Hepatocyte (in vitro differentiated cells): ENCODE measurements around the gene UBE2A. TPM values are rescaled to one million over a fixed set of nuclear protein-coding genes. Genes with fewer than 3 reads are reported as not detected.

ENCODE experiments used
- DNase-seq: peaks from one replicate; pipeline ENCODE4 v3.0.0-alpha.2; 2016; ENCODE audit warnings: low spot score
- H2AFZ ChIP-seq: fragments of 200-600 bp; sonication (generic); 2 replicates; pipeline ENCODE4 v1.6.0; 2016; ENCODE audit warnings: antibody characterized with exemption, mild to moderate bottlenecking
- H3K27ac ChIP-seq: fragments of 200-600 bp; sonication (generic); 2 replicates; pipeline ENCODE4 v1.5.1; 2016; ENCODE audit warnings: mild to moderate bottlenecking
- H3K27me3 ChIP-seq: fragments of 200-600 bp; sonication (generic); 2 replicates; pipeline ENCODE4 v1.6.1; 2016
- H3K36me3 ChIP-seq: fragments of 200-600 bp; sonication (generic); replicated peaks from 2 replicates; pipeline ENCODE4 v1.5.1; 2016; ENCODE audit warnings: low read depth; ENCODE audit not compliant: insufficient read depth
- H3K4me1 ChIP-seq: fragments of 200-600 bp; sonication (generic); 2 replicates; pipeline ENCODE4 v1.5.1; 2016; ENCODE audit warnings: mild to moderate bottlenecking, moderate library complexity; ENCODE audit not compliant: insufficient read depth
- H3K4me2 ChIP-seq: fragments of 200-600 bp; sonication (generic); 2 replicates; pipeline ENCODE4 v1.6.0; 2016
- H3K4me3 ChIP-seq: fragments of 200-600 bp; sonication (generic); 2 replicates; pipeline ENCODE4 v1.5.1; 2016; ENCODE audit warnings: mild to moderate bottlenecking
- H3K79me2 ChIP-seq: fragments of 200-600 bp; sonication (generic); 2 replicates; pipeline ENCODE4 v1.6.0; 2017; ENCODE audit warnings: mild to moderate bottlenecking
- H3K9me2 ChIP-seq: fragments of 200-600 bp; sonication (generic); replicated peaks from 2 replicates; pipeline ENCODE4 v1.6.0; 2017; ENCODE audit warnings: mild to moderate bottlenecking; ENCODE audit not compliant: insufficient read depth
- H3K9me3 ChIP-seq: fragments of 200-600 bp; sonication (generic); 2 replicates; pipeline ENCODE4 v1.5.1; 2016; ENCODE audit warnings: low read depth, mild to moderate bottlenecking
- H4K20me1 ChIP-seq: fragments of 200-600 bp; sonication (generic); 2 replicates; pipeline ENCODE4 v1.6.0; 2016; ENCODE audit warnings: mild to moderate bottlenecking; ENCODE audit not compliant: insufficient read depth, poor library complexity, severe bottlenecking
- EZH2 ChIP-seq: fragments of 200-600 bp; sonication (generic); IDR thresholded peaks from 2 replicates; pipeline ENCODE4 v1.6.1; 2016; ENCODE audit warnings: antibody characterized with exemption, mild to moderate bottlenecking, borderline replicate concordance
- EZH2phosphoT487 ChIP-seq: fragments of 200-600 bp; sonication (generic); IDR thresholded peaks from one replicate; pipeline ENCODE4 v1.6.1; 2018; ENCODE audit warnings: antibody characterized with exemption, mild to moderate bottlenecking, low read depth, moderate library complexity; ENCODE audit not compliant: unreplicated experiment, severe bottlenecking
- WGBS: methylation state at CpG from one replicate; pipeline ENCODE4 v1.1.6; 2016; ENCODE audit warnings: low lambda C conversion rate; ENCODE audit errors: missing lambda C conversion rate; 5-methylcytosine and 5-hydroxymethylcytosine counted together
- polyA plus RNA-seq: library from polyadenylated mRNA; unstranded; fragments of >200 nt; fragmentation: Nextera tagmentation; extraction: Ambion mirVana; gene quantifications from 2 replicates; pipeline ENCODE4 v1.2.1, GENCODE V29; 2016
- total RNA-seq: library from RNA; depleted of rRNA; stranded (reverse); fragments of >200 nt; gene quantifications from 2 replicates; pipeline ENCODE4 v1.2.3, GENCODE V29; 2014
- TF ChIP-seq, protein P1 (sequence below): fragments of 200-600 bp; sonication (generic); IDR thresholded peaks from 2 replicates; pipeline ENCODE4 v1.5.1; 2016; ENCODE audit warnings: antibody characterized with exemption, mild to moderate bottlenecking; ENCODE audit not compliant: poor library complexity

UBE2A gene
- total and polyA plus RNA-seq, 2 experiments from 2014 or later = 54.5 to 72.6 TPM

DNA sequence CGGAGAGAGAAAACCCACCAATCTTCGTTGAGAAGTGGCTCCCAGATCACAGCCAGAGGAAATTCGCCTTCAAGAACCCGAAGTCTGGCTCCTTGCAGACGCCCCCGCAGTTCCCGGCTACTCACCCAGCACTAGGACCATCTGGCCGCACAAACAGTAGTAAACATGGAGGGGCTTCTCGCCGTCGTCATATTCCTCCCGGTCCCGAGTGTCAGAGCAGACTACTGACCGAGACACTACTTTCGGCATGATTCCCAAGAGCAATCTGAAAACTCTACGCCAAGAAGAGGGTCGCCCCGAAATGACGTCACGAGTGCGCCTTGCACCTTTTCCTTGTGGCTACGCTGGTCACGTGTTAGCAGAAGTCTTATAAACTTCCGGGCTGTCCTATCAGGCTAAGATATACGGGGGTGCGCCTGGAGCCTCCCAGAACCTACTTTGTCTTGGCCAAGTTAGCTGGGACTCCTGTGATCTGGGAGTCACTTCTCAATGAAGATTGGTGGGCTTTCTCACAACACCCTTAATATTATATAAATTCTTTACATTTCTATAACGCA is 9.2 kb upstream of the UBE2A start, which contains the start of gene STEEP1:
Gene STEEP1 (minus strand): TSS at position 303 of the 557 bp plus-strand sequence. CDS start 54 bp downstream, at position 249.
- H3K4me1 ChIP-seq = no peaks in the 10 kb centered on the region
- peak within 1 kb of the TSS; percentile 46 for H2AFZ ChIP-seq
- peak within 1 kb of the TSS; percentile 43 for H3K4me3 ChIP-seq
- TF ChIP-seq, protein P1, sequence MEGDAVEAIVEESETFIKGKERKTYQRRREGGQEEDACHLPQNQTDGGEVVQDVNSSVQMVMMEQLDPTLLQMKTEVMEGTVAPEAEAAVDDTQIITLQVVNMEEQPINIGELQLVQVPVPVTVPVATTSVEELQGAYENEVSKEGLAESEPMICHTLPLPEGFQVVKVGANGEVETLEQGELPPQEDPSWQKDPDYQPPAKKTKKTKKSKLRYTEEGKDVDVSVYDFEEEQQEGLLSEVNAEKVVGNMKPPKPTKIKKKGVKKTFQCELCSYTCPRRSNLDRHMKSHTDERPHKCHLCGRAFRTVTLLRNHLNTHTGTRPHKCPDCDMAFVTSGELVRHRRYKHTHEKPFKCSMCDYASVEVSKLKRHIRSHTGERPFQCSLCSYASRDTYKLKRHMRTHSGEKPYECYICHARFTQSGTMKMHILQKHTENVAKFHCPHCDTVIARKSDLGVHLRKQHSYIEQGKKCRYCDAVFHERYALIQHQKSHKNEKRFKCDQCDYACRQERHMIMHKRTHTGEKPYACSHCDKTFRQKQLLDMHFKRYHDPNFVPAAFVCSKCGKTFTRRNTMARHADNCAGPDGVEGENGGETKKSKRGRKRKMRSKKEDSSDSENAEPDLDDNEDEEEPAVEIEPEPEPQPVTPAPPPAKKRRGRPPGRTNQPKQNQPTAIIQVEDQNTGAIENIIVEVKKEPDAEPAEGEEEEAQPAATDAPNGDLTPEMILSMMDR = no peak
- TF ChIP-seq EZH2 (no peak), EZH2phosphoT487 (no peak)
- H3K27ac ChIP-seq = peak within 1 kb of the TSS; percentile 81
- peaks cover 9% of the 10 kb centered on the region for H3K79me2 ChIP-seq
- no peaks in the 10 kb centered on the region for H3K36me3 ChIP-seq
- no peaks in the 10 kb centered on the region for H4K20me1 ChIP-seq
- no peaks in the 10 kb centered on the region for H3K9me2 ChIP-seq
- WGBS = 41% methylated on average over 27 of the region's 27 CpGs
- H3K9me3 ChIP-seq = no peaks in the 10 kb centered on the region
- DNase-seq = peak; percentile 93
- H3K4me2 ChIP-seq = peak within 1 kb of the TSS; percentile 82
- no peaks in the 10 kb centered on the region for H3K27me3 ChIP-seq

DNA sequence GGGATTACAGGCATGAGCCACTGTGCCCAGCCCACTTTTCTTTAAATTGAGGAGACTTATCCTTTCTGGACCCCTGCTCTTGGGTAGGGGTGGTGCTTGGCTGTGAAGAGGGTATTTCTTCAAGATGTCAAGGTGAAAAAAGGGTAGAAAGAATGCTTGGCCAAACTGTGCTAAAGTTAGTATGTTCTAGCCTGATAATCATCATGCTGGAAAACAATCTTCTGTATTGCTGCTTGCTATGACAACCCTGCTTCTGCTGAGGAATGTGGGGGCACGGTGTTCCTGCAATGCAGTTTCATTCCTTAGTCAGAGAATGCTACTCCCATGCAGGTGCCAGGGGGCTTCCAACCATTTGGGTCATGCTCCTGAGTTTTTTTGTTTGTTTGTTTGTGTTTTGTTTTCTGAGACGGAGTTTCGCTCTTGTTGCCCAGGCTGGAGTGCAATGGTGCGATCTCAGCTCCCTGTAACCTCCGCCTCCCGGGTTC is 4.0 kb upstream of the UBE2A start:
- DNase-seq = no peak
- WGBS = 87% methylated on average over 6 of the region's 6 CpGs
- H4K20me1 ChIP-seq = no peaks in the 10 kb centered on the region
- no peak overlapping the region for H3K4me3 ChIP-seq
- H3K27me3 ChIP-seq = no peaks in the 10 kb centered on the region
- peaks cover 3% of the 10 kb centered on the region for H3K79me2 ChIP-seq
- H3K9me2 ChIP-seq = no peaks in the 10 kb centered on the region
- H3K4me2 ChIP-seq = no peak overlapping the region
- no peaks in the 10 kb centered on the region for H3K4me1 ChIP-seq
- TF ChIP-seq EZH2 (no peak), EZH2phosphoT487 (no peak)
- TF ChIP-seq, protein P1 = no peak
- no peak overlapping the region for H3K27ac ChIP-seq
- H3K9me3 ChIP-seq = no peaks in the 10 kb centered on the region
- H2AFZ ChIP-seq = no peak overlapping the region
- H3K36me3 ChIP-seq = no peaks in the 10 kb centered on the region

DNA sequence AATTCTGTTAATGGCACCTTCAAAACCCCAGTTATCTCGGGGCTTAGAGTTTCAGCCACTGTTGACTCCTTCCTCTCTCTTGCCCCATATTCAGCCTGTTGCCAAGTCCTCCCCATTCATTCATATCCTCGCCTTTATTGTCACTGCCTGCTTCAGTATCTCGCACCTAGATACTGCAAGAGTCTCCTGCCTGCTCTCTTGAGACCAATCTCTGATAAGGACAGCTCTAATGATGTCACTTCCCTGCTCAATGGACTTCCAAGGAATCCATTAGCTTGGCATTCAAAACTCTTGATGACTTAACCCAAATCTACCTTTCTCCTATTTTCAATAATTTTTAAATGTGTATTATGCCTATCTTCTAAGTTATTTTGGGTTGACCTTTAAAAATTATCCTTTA is 1.1 kb upstream of the UBE2A start:
- peak overlapping the region; percentile 98 for H2AFZ ChIP-seq
- H3K4me3 ChIP-seq = peak overlapping the region; percentile 57
- peak overlapping the region; percentile 98 for H3K27ac ChIP-seq
- no peaks in the 10 kb centered on the region for H4K20me1 ChIP-seq
- WGBS = 57% methylated on average over 3 of the region's 3 CpGs
- no peaks in the 10 kb centered on the region for H3K9me2 ChIP-seq
- no peaks in the 10 kb centered on the region for H3K9me3 ChIP-seq
- no peak for DNase-seq
- H3K36me3 ChIP-seq = no peaks in the 10 kb centered on the region
- TF ChIP-seq EZH2phosphoT487 (no peak), EZH2 (no peak)
- TF ChIP-seq, protein P1 = no peak
- no peaks in the 10 kb centered on the region for H3K4me1 ChIP-seq
- H3K79me2 ChIP-seq = peaks cover 12% of the 10 kb centered on the region
- no peaks in the 10 kb centered on the region for H3K27me3 ChIP-seq
- peak overlapping the region; percentile 81 for H3K4me2 ChIP-seq
